GM18873 (cell line): ENCODE measurements around the gene CARNS1.

Experiments used
- ATAC-seq: cut with Tn5 transposase; IDR thresholded peaks from one replicate; pipeline ENCODE4 v1.9.1; 2021; ENCODE audit warnings: mild to moderate bottlenecking, moderate library complexity, moderate number of reproducible peaks; ENCODE audit not compliant: unreplicated experiment, low FRiP score

Gene CARNS1

GRCh38 chr11:67375320-67376055 lies 40.0 kb upstream of the CARNS1 start:
- ATAC-seq = no peak

GRCh38 chr11:67376063-67376820 lies 39.2 kb upstream of the CARNS1 start:
- ATAC-seq = no peak

- ATAC-seq = no peak
Measured at GRCh38 chr11:67376873-67377808, 38.3 kb upstream of the CARNS1 start.

GRCh38 chr11:67378544-67378943 lies 36.9 kb upstream of the CARNS1 start:
- ATAC-seq = no peak

- no peak for ATAC-seq
Measured at GRCh38 chr11:67379061-67380058, 36.1 kb upstream of the CARNS1 start.

DNA sequence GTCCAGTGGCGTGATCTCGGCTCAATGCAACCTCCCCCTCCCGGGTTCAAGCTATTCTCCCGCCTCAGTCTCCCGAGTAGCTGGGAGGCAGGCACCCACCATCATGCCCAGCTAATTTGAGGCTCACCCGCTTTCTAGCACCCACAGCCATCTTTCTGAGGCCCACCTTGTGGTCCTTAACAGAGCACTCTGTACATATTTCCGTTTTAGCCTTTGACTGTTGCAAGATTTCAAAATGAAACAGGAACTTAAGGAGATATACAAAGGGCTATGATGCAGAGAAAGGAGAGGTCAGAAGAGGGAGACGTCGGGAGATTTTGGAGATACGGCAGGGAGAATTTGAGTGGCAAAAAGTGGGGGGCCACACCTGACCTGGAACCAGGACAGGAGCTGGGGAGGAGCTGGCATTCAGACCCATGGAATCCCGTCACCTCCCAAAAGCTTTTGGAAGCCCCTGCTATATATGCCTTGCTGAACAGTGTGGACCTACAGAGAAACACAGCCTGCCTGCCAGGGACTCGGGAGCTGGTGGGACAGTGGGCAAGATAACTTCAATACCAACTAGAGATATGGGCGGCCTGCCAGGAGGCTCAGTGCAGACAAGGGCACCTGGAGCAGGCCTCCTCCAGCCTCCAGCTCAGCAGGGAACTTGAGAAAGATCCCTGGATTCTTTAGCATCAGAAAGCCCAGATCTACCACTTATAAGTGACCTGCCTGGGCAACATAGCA lies 34.1 kb upstream of the CARNS1 start:
- no peak for ATAC-seq

GRCh38 chr11:67382276-67383136 lies 33.0 kb upstream of the CARNS1 start:
- no peak for ATAC-seq

GRCh38 chr11:67384851-67385366 lies 30.6 kb upstream of the CARNS1 start:
- no peak for ATAC-seq

DNA sequence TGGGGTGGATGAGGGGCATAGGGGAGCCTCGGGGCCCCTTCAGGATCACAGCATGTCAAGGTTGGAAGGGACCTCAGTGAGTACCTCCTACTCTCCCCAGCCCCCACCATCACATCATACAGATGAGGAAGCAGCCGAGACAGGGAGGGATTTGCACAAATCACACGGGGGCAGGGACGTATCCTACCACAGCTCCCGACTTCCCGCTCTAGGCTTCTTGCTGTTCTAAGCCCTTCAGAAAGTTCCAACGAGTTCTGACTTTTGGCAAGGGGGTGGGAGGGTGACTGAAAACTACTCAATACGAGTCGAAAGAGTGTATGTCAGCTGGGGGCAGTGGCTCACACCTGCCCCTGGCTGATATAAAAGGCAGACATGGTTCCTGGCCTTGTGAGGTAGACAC lies 28.4 kb upstream of the CARNS1 start:
- no peak for ATAC-seq

- ATAC-seq = no peak
Measured at GRCh38 chr11:67387518-67387917, 28.0 kb upstream of the CARNS1 start.

- ATAC-seq = no peak
Measured at GRCh38 chr11:67389477-67389876, 26.0 kb upstream of the CARNS1 start.

- ATAC-seq = no peak
Measured at GRCh38 chr11:67390947-67391303, 24.6 kb upstream of the CARNS1 start.

GRCh38 chr11:67391304-67392182 lies 23.9 kb upstream of the CARNS1 start, which contains the start of gene RAD9A:
TSS of gene RAD9A (plus strand) at chr11:67391986. CDS start at chr11:67392045, 59 bp downstream.
- no peak for ATAC-seq

- no peak for ATAC-seq
Measured at GRCh38 chr11:67392183-67392715, 23.2 kb upstream of the CARNS1 start.

DNA sequence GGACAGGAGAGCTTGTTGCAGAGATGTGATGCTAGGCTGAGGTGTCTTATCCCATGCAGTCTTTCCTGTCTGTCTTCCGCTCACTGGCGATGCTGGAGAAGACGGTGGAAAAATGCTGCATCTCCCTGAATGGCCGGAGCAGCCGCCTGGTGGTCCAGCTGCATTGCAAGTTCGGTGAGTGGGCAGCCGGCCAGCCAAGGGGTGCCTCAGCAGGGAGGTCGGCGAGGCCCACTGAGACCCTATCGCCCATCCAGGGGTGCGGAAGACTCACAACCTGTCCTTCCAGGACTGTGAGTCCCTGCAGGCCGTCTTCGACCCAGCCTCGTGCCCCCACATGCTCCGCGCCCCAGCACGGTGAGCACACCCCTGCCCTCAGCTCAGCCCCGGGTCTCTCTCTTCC lies 22.0 kb upstream of the CARNS1 start:
- no peak for ATAC-seq

- no peak for ATAC-seq
Measured at GRCh38 chr11:67393990-67394389, 21.5 kb upstream of the CARNS1 start.
